NCI-H1930 (cell line): Measurements from ENCODE around the gene ORC5.
"Not testable (repeated sequence)": the region's sequence is repeated elsewhere in the genome, so short reads cannot be mapped to it uniquely, and the experiment has no call there.

Source experiments
- DNase-seq, 2 experiments: peaks; one replicate each; lab custom pipeline; 2025; lab: John Stamatoyannopoulos, UW

The ORC5 gene

GRCh38 chr7:104185346-104185745, 22.5 kb downstream of the ORC5 start:
- no peak for DNase-seq

DNA sequence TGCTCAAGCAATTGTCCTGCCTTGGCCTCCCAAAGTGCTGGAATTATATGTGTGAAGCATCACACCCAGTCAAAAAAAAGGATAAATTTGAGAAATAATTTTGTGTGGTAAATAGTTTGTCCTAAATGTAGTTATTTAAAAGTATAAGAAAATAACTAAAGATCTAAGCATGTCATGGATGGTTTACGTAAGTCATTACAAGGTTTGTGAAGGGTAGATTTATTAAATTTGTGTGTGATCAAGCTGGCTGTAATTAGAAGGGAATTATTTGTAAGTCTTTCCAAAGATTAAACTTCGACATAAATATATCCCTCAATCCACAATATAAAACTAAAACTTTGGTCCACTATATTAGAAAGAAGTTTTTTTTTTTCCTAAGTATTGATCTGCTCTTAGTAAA, 28.6 kb downstream of the ORC5 start:
- no peak for DNase-seq

- DNase-seq = not testable (repeated sequence)
Observed at GRCh38 chr7:104177565-104178083, 30.2 kb downstream of the ORC5 start.

GRCh38 chr7:104176332-104176731, 31.5 kb downstream of the ORC5 start:
- no peak for DNase-seq

DNA sequence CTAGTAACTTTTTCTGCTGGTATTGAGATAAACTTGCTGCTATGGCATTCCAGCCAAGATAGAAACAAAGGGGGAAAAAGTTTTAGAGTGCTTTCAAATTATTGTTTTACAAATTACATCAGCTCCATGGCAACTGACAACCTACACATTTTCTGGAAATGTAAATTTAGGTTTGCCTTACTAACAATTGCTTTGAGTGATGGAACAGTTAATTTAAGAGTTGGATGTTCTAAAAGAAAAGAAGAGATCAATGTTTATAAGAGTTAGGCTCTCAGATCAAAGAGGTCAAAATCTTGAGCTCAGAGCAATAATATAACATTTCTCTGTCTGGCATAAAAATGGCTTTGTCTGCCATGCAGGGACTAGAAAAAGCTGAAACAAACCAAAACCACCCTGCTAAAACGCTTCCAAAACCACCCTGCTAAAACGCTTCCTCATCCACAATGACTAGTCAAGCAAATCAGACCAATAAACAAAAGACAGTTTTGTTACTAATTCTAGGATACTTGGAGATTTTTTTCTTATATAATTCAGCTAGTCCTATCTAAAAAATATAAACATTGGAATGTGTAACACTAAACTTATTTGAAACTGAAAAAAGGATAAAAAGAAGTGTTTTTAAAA, 32.3 kb downstream of the ORC5 start:
- no peak for DNase-seq

DNA sequence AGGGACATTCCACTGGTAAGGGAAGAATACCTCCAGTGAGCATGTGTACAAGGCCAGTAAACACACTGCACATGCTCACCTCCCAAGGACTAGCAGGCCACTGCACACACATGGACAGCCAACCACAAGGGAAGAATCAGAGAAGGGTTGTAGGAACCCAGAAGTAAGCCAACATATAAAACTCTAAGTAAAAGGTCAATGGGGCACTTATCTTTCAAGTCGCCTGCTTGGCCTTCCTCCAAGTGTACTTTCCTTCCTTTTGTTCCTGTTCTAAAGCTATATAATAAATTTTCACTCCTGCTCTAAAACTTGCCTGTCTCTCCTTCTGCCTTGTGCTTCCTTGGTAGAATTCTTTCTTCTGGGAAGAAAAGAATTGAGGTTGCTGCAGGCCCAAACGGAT, 33.0 kb downstream of the ORC5 start:
- no peak for DNase-seq

GRCh38 chr7:104162081-104162480, 45.7 kb downstream of the ORC5 start:
- no peak for DNase-seq

GRCh38 chr7:104161244-104161643, 46.6 kb downstream of the ORC5 start:
- no peak for DNase-seq

DNA sequence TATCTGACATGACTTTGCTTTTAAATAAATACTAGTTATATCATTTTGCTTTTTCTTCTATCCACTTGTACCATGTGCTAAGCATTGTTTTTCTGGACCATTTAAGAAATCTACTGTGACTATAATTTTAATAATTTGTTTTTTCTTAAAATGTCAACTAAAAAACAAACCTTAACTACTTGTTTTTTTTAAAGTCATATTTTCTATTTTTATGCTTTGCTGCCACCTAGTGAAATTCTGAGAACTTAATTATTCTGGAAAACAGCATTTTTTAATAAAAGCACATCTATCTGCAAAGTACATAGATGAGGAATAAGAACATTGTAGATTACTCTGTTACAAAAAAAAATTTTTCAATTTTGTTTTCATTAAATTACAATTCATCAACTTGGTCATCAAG, 47.4 kb downstream of the ORC5 start:
- no peak for DNase-seq

DNA sequence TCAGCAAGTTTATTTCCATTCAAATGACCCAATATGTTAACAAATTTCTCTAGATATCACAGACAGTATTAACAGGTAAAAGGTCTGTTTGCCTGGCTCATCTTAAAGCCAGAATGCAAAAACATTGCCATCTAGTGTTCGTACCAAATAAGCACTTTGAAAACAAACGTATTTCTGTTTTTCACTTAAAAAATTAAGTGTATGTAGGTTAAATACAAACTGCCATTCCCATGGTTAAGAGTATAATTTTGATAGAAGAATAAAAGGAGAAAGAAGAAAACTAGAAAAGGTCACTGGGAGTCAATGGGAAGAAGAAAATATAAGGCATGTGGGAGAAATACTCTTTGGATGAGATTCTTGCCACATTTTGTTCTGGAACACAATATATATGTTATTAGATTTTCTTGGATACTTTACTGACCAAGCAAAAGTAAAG, 51.0 kb downstream of the ORC5 start:
- peak in 1 of 2 experiments; percentile 26 for DNase-seq

GRCh38 chr7:104153287-104153686, 54.5 kb downstream of the ORC5 start:
- no peak for DNase-seq

DNA sequence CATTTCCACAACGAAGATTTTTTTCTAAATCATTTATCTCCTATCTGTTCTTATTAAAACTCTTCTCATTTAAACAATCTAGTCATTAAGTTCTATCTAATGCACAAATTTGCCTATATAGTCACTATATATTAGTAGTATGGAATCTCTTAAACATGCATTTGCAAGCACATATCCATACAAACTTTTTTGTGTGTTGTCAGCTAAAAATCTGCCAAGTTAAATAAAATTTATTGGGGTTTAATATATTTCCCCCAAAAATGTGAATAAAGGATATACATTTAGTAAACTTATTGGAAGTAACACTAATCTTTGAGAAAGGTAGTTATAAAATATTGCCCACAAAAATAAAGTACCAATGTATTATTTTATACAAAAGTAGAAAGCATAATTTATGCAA, 55.3 kb downstream of the ORC5 start:
- DNase-seq = no peak

- peak; percentile 56 to 67 for DNase-seq
Observed at GRCh38 chr7:104150470-104150869, 57.3 kb downstream of the ORC5 start.

DNA sequence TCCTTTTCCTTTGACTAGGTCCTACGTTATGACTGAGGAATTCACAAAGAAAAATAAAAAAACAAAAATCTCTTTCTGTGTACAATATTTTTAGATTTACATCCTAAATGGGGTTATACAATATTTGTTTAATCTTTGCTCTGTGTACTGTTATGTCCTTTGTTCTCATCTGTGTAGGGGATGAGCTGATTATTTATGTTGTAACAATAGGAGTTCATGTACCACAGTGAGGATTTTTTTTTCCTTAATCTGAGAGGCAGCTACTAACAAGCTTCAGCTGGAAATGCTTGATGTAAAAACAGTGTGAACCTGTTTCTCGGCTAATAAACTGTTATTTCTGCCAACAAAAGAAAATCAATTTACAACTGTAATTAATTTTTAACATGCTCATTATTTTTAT, 58.0 kb downstream of the ORC5 start:
- DNase-seq = peak in 1 of 2 experiments; percentile 34

GRCh38 chr7:104142147-104142546, 65.7 kb downstream of the ORC5 start:
- no peak for DNase-seq

GRCh38 chr7:104137971-104138370, 69.8 kb downstream of the ORC5 start:
- DNase-seq = no peak

DNA sequence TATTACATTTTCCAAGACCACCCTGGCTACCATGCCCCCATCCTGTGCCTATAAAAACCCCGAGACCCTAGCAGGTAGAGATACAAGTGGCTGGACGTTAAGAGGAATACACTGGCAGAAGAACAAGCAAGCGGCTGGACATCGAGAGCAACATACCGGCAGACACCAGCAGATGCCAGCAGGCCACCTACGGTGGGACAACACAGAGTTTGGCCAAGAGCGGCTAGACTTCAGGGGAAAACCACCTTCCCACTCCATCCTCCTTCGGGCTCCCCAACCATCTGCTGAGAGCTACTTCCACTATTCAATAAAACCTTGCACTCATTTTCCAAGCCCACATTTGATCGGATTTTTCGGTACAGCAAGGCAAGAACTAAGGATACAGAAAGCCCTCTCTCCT, 70.3 kb downstream of the ORC5 start:
- DNase-seq = no peak

DNA sequence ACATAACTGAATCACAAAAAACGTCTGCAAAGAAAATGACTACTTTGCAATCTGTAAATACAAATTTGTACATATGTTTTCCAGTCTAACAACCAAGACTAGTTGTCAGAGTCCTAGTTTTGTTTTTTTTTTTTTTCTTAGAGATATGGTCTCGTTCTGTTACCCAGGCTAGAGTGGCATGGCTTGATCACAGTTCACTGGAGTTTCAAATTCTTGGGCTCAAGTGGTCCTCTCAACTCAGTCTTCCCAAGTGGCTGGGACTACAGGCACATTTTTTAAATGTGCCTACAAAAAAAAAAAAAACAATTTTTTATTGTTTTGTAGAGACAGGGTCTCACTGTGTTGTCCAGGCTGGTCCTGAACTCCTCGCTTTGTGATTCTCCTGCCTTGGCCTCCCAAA, 70.8 kb downstream of the ORC5 start:
- DNase-seq = no peak

- no peak for DNase-seq
Observed at GRCh38 chr7:104136561-104136960, 71.3 kb downstream of the ORC5 start.

DNA sequence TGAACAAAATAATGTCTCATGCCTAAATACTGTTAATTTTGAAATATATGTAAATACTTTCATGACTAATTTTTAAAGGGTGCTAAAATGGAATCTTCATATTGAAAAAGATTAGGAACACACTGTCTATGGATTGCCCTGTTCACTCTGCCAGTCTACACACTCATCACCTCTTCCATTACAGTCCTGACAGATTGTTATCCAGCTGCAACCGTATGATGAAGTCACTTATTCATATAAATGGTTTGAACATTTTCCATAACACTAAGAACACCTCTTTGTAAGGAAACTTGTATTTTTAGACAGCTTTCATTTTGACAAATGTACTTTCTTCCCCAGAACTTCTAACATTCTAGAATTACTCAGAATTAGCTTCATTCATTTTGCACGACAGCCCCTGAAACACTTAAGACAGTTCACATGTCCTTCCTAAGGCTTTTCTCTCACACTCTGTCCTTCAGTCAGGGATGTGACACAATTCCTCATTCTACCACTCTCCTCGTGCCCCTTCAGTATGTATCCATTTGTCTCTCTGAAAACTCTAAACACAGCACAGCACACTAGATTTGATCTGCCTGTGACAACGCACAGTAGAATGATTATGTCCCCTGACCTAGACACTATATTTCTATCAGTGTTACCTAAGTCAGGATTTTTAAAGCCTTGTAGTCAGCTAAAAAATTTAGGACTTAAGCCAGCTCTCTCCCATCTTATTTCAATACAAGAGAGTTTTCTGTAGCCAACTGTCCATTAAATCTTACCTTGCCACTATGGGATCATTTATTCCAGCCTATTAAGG, 71.9 kb downstream of the ORC5 start:
- no peak for DNase-seq

- DNase-seq = no peak
Observed at GRCh38 chr7:104133238-104133637, 74.6 kb downstream of the ORC5 start.

DNA sequence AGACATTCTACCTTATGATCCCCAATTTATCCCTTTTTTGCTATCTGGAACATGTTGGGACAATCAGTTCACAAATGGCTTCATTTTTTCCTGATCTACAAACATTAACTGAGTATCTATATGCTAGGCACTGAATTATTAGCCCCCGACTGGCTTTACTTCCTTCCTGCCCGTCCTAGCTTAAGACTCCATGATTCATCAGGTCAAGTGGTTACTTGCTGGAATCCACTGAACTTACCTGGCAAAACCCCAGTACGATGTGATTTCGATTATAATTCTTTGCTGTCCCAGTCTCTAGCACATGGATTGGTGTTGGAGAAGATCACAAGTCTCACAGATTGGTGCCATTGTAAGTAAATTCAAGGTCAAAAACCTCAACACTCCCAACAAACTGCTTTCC, 77.1 kb downstream of the ORC5 start:
- no peak for DNase-seq

- peak; percentile 74 to 79 for DNase-seq
Observed at GRCh38 chr7:104127204-104127603, 80.6 kb downstream of the ORC5 start.
